CD4-positive, alpha-beta T cell treated with Interleukin-6 at 100 ng/mL for 8 hours (primary cell): ENCODE measurements around the gene PTH2R.
"Not testable (repeated sequence)": the region's sequence is repeated elsewhere in the genome, so short reads cannot be mapped to it uniquely, and the experiment has no call there.

Experiments used
- DNase-seq: peaks from one replicate; pipeline ENCODE4 v3.0.0-alpha.2; 2020; ENCODE audit warnings: mixed read lengths, low spot score

The PTH2R gene

GRCh38 chr2:208396796-208397195 lies 9.8 kb upstream of the PTH2R start:
- not testable (repeated sequence) for DNase-seq

GRCh38 chr2:208399201-208399600 lies 7.4 kb upstream of the PTH2R start:
- no peak for DNase-seq

DNA sequence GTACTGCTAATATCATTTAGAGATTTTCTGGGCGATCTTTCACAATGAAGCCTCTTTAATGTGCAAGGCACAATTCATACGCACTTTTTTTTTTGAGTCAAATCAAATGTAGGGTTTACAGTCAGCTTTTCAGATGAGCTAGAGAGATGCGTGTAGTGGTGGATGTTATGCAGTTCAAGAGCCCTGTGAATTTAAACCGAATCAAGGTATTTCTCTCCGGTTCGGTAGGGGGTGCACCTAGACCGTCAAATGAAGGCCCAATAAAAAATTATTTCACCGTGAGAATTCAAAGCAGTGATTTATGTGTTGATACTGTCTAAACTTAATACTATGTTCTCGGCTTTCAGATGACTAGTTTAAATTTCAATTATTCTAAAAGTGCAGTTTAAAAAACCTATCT lies 1.1 kb downstream of the PTH2R start:
- no peak for DNase-seq

DNA sequence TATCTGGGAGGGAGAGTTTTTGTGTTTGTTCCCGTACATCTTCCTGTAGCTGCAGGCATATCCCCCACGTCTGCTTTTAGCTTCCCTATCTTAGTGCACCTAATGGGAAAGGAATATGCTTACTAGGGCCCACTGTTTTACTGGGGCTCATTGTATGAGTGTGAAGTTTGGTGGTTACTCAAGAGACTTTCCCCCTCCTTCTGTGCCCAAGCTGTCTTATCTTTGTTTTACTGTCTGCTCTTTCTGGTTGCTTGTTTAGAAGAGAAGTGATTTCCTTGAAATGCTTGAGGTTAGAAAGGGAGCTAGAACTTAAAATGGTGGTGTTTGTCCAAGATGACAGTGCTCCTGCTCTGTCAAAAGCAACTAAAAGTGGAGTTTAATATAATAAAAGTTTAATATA lies 7.3 kb downstream of the PTH2R start:
- no peak for DNase-seq

DNA sequence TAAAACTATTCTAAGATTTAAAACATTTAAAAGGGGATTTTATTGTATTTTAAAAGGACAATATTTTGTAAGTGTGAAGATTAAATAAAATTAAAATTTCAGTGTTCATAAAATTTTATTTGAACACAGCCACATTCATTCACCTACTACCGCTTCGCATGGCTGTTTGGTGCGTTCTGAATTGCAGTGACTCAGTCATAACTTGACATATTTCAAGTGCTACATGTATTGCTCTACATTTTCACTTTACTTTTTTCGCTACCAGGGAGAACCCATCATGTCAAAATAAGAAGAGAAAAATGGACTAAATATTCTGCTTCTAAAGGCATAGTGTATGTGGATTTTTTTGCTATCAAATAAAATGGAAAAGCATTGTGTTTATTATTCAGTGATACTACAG lies 8.7 kb downstream of the PTH2R start:
- no peak for DNase-seq

DNA sequence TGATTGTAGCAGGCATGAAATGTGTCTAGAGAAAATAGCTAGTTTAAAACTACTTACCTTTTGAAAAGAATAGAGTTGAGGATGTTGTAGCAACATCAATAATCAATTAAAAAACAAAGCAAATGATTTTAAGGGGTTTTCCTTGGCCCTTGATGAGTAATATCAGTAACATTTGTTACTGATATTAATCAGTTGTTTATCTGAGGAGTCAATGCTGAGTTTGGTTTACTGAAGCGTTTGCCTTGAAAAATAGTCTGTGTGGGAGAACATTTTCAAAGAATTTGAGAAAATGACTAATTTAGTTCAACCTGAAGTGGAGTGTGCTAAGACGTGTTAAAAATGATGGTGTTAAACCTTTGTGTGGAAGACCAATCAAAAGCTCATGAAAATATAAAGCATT lies 9.3 kb downstream of the PTH2R start:
- DNase-seq: no peak

DNA sequence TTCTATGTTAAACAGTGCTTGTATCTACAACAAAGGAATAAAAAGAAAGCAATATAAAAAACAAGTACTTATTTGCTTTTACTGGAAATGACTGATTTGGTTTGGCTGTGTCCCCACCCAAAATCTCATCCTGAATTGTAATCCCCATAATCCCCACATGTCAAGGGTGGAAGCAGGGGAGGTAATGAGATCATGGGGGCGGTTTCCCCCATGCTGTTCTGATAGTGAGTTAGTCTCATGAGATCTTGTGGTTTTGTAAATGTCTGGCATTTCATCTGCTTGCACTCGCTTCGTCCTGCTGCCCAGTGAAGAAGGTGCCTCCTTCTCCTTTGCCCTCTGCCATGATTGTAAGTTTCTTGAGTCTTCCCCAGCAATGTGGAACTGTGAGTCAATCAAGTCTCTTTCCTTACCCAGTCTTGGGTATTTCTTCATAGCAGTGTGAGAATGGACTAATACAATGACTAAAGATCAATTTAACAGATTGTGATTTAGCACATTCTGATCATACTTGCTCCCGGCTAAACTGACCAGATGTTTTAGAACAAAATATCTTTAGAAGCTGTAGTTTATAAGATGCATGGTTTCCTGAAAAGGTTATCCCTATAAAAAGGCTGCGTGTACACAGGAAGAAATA lies 19.9 kb downstream of the PTH2R start:
- DNase-seq: no peak

DNA sequence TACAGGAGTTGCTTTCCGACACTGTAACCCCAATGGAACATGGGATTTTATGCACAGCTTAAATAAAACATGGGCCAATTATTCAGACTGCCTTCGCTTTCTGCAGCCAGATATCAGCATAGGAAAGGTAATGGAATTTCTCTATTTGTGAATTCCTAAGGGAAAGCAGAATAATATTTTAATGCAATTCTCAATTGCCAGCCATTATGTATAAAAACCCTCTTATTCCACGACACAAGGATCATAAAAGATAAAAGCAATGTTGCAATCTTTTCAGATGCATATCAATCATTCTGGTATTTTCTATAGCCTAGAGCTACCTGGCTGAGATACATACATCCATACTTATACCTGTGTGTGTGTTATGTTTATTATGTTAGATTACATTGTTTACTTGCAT lies 31.2 kb downstream of the PTH2R start:
- DNase-seq: no peak

DNA sequence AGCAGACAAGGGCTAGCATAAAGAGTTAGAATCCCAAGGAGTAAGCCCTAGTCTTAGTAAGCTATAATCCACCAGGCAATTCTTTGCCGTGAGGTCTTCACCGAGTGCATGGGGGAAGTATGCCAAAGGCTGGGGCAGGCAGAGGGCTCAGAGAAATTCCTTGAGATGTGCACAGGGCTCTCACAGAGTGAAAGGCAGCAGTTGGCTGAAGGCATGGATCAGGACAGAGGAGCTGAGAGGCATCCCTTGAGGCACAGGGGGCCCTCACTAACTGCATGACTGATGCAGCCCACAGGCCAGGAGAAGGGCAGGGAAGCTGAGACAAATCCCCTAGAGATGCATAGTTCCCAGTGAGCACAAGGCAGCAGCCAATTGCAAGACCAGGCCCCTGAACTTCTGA lies 34.1 kb downstream of the PTH2R start:
- no peak for DNase-seq

- no peak for DNase-seq
These were observed 35.4 kb downstream of the PTH2R start for GRCh38 chr2:208441951-208442350.

- not testable (repeated sequence) for DNase-seq
These were observed 40.9 kb downstream of the PTH2R start for GRCh38 chr2:208447447-208447846.

- DNase-seq: no peak
These were observed 44.5 kb downstream of the PTH2R start for GRCh38 chr2:208451061-208451460.

GRCh38 chr2:208454861-208455260 lies 48.3 kb downstream of the PTH2R start:
- no peak for DNase-seq

- DNase-seq: no peak
These were observed 57.1 kb downstream of the PTH2R start for GRCh38 chr2:208463721-208464120.

- no peak for DNase-seq
These were observed 57.6 kb downstream of the PTH2R start for GRCh38 chr2:208464205-208464604.

- DNase-seq: no peak
These were observed 59.7 kb downstream of the PTH2R start for GRCh38 chr2:208466151-208466919.

DNA sequence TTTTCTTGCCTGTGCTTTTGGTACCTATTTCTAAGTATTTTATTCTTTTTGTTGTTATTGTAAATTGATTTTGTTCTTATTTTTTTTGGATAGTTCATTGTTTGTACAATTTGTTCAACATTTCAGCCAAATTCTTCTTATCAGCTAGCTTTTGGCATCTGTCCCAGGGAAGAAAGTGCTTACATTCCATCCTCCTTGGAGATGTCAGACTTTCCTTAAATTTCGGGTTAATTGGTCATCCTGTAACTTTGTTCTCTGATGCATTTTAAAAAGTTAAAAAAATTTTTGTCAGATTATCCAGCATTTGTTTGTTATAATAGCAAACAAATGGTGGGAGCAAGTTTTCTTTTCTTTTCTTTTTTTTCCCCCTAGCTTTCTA lies 60.3 kb downstream of the PTH2R start:
- DNase-seq: no peak

DNA sequence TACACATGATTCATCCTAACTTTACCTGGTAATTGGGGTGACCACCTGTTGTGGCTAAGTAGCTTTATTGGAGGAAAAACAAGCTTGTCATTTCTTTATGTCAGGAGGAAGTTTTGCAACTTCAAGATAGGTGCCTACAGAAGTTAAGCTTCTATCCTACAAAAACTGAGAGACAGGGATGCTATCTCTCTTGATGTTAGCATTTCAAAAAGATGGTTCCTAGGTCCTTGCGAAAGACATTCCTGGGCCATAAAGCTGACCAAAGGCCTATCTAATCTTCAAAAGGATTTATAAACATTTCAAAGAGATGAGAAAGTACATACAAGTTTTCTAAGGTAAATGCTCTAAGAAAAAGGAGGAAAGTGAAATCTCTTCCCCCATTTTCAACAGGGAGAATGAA lies 61.0 kb downstream of the PTH2R start:
- DNase-seq: no peak

- no peak for DNase-seq
These were observed 71.1 kb downstream of the PTH2R start for GRCh38 chr2:208477741-208478140.

DNA sequence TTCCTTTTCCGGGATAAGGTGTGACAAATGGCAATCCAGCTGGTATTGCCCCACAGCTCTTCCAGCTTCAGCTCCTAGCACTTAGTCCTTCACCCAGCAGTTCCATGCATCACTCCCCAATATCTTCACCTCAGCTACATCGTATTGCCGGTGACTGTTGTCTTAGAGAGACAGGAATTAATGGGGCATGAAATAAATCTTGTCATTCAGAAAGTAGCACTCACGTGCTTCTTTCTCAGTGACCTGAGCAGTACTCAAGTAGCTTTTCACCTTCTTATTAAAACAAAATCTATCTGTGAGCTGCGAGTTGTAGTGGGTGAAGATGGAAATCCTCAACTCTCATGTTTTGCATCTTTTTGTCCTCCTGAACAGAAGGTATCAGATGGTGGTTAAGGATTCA lies 72.8 kb downstream of the PTH2R start:
- DNase-seq: no peak

DNA sequence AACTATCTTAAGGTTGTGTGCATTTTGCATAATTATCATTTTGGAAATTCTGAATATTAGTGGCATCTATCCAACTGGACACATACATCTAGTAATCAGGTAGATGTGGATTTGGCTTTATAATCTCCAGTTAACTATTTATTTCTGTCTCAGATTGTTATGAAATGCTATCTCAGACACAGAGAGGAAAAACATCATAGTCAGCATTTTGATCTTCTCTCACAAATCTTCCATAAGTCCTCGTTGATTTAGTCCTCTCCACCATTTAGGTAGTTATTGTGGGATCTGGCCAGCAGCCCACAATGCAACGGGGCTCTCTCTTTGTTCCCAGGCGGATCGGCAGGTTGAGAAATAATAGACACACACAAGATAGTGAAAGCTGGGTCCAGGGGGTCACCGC lies 75.4 kb downstream of the PTH2R start:
- not testable (repeated sequence) for DNase-seq

GRCh38 chr2:208482453-208483015 lies 75.9 kb downstream of the PTH2R start:
- not testable (repeated sequence) for DNase-seq

DNA sequence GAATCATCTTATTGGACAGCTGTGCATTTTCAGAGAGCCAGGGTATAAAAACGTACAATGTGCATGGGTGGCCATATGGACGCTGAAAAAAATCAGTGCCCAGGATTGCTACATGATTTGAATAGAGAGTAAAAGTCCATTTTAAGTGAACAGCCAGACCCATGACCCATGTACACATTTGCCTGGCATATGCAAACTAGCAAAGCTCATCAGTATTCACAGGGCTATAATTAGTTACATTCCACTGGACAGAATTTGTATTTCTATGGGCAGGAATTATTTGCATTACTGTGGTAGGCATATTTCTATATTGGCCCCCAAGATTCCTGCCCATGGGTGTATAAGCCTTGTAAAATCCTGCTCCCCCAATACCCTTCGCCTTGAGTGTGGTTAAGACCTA lies 78.8 kb downstream of the PTH2R start:
- no peak for DNase-seq
